ENCODE data around the gene GOLGA8M. TPM values are rescaled to one million over a fixed set of nuclear protein-coding genes. Genes with fewer than 3 reads are reported as not detected.
"Not testable (repeated sequence)": the region's sequence is repeated elsewhere in the genome, so short reads cannot be mapped to it uniquely, and the experiment has no call there.

Gene GOLGA8M
- total RNA-seq, 2 experiments from 2014 or later = 0.46 TPM; not detected in 1

- H3K27me3 Mint-ChIP-seq; H3K4me1 Mint-ChIP-seq (ENCODE audit: low read depth); H3K9me3 Mint-ChIP-seq; H3K4me3 Mint-ChIP-seq; DNase-seq; intact Hi-C loops (cut with micrococcal nuclease); POLR2A ChIA-PET; H3K36me3 Mint-ChIP-seq; CTCF ChIA-PET; H3K27ac Mint-ChIP-seq: not testable (repeated sequence)
Measured at GRCh38 chr15:28652538-28652937, 59.7 kb downstream of the GOLGA8M start.

Other genes starting within 250 kb of the GOLGA8M start
- gene GOLGA8G, start 179.4 kb downstream of the GOLGA8M start, total RNA-seq = not detected
- gene GOLGA6L25, start 158.9 kb downstream of the GOLGA8M start, total RNA-seq = not detected
- gene GOLGA6L7, start 136.2 kb upstream of the GOLGA8M start, total RNA-seq = not detected
- 1 to 10 TPM; 6.4 to 8.9 TPM for gene APBA2, start 173.6 kb upstream of the GOLGA8M start, total RNA-seq